Muscle of leg (tissue), 11 donors: ENCODE results near the gene MEMO1. TPM values are rescaled to one million over a fixed set of nuclear protein-coding genes. Genes with fewer than 3 reads are reported as not detected.
"Not testable (repeated sequence)": the region's sequence is repeated elsewhere in the genome, so short reads cannot be mapped to it uniquely, and the experiment has no call there.

Experiments
- DNase-seq: peaks from one replicate; pipeline ENCODE4 v3.0.0; 2013
- H3K27ac ChIP-seq: one replicate; pipeline ENCODE4 v1.5.1; 2013; ENCODE audit warnings: mild to moderate bottlenecking, low read length, control low read depth
- H3K27me3 ChIP-seq: one replicate; pipeline ENCODE4 v1.6.1; 2013; ENCODE audit warnings: low read length; ENCODE audit not compliant: control insufficient read depth, insufficient read depth
- H3K36me3 ChIP-seq: one replicate; pipeline ENCODE4 v1.6.1; 2013; ENCODE audit warnings: low read length; ENCODE audit not compliant: control insufficient read depth, insufficient read depth
- H3K4me1 ChIP-seq: one replicate; pipeline ENCODE4 v1.6.1; 2013; ENCODE audit warnings: low read length; ENCODE audit not compliant: control insufficient read depth, insufficient read depth
- H3K4me3 ChIP-seq: one replicate; pipeline ENCODE4 v1.5.1; 2013; ENCODE audit warnings: low read length, control low read depth
- H3K9me3 ChIP-seq: replicated peaks from 2 replicates; pipeline ENCODE4 v1.6.1; 2013; ENCODE audit warnings: low read depth, low read length; ENCODE audit not compliant: control insufficient read depth
- WGBS: methylation state at CpG from one replicate; pipeline ENCODE4 v1.1.5; 2013; ENCODE audit warnings: missing lambda C conversion rate; ENCODE audit not compliant: insufficient coverage; 5-methylcytosine and 5-hydroxymethylcytosine counted together
- polyA plus RNA-seq, 8 donors: library from polyadenylated mRNA; unstranded; fragments of 120-200 nt; gene quantifications; one replicate each; pipeline versions ENCODE4 v1.2.1 to v1.2.3, GENCODE V29; 2013; ENCODE audit warnings: inconsistent platforms in 1 of 8, low replicate concordance in 1 of 8; ENCODE audit not compliant: insufficient read length in 8 of 8, insufficient read depth in 1 of 8
- total RNA-seq: library from RNA; stranded (reverse); fragments of 120-200 nt; gene quantifications from one replicate; pipeline ENCODE4 v1.2.4, GENCODE V29; 2013

MEMO1 gene
- total and polyA plus RNA-seq, 9 donors: 30.6 to 44.3 (median 37.2) TPM

DNA sequence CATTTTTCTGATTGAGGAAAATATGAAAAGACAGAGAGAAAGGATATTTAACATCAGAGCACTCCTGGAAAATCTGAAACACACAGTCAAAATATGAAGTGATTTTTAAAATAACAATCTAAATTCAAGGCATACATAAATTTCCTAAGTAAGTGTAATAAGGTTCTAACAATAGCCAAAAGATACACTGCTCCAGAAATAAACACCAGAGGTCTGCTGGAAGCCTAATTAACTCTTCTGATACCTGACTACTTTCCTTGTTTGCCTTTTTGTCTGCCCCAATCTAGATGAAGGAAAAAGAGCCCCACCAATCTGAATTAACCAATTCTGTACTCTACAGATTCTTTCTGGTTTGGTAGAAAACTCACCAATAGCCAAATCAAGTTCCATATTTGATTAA lies 87.1 kb downstream of the MEMO1 start:
- Histone ChIP-seq H3K36me3 (peaks cover 3% of the 10 kb centered on the region), H3K4me1 (no peaks in the 10 kb centered on the region), H3K9me3 (no peaks in the 10 kb centered on the region), H3K27ac (no peak overlapping the region), H3K27me3 (no peaks in the 10 kb centered on the region), H3K4me3 (no peak overlapping the region)
- no peak for DNase-seq

DNA sequence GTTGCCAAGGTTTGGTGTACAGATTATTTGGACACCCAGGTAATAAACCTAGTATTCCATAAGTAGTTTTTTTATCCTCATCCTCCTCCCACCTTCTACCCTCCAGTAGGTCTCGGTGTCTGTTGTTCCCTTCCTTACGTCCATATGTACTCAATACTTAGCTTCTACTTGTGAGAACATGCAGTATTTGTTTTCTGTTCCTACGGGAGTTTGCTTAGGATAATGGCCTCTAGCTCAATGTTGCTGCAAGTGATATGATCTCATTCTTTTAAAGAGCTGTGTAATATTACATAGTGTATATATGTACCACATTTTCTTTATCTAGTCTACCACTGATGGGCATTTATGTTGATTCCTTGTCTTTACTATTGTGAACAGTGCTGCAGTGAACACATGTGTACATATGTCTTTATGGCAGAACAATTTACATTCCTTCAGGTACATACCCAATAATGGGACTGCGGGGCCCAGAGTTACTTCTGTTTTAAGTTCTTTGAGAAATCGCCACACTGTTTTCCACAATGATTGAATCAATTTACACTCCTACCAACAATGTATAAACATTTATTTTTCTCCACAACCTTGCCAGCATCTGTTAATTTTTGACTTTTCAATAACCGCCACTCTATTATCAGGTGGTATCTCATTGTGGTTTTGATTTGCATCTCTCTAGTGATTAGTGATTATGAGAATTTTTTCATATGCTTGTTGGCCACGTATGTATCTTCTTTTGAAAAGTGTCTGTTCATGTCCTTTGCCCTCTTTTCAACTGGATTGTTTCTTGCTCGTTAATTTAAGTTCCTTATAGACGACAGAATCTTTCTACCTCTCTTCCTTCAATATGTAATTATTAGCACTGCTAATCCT lies 88.0 kb downstream of the MEMO1 start:
- no peaks in the 10 kb centered on the region for H3K27me3 ChIP-seq
- no peaks in the 10 kb centered on the region for H3K4me1 ChIP-seq
- no peak for DNase-seq
- H3K36me3 ChIP-seq: peaks cover 3% of the 10 kb centered on the region
- H3K27ac ChIP-seq: no peak overlapping the region
- H3K9me3 ChIP-seq: no peaks in the 10 kb centered on the region
- 96% methylated on average over 4 of the region's 9 CpGs for WGBS
- no peak overlapping the region for H3K4me3 ChIP-seq

DNA sequence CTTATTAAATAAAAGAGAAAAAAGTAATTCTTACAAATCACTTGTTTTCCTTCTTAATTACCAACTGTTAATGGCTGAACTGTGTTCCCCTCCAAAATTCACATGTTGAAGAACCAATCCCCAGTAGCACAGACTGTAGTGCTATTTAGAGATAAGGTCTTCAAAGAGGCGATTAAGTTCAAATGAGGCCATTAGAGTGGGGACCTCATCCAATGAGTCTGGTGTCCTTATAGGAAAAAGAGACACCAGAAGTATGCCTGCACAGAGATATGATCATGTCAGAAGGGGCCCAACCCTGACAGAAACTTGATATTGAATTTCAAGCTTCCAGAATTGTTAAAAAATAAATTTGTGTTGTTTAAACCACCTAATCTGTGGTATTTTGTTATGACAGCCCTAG lies 89.8 kb downstream of the MEMO1 start:
- no peak for DNase-seq
- no peaks in the 10 kb centered on the region for H3K9me3 ChIP-seq
- H3K27me3 ChIP-seq: no peaks in the 10 kb centered on the region
- H3K36me3 ChIP-seq: peaks cover under 1% of the 10 kb centered on the region
- no peak overlapping the region for H3K4me3 ChIP-seq
- no CpG with 5 or more reads among the region's 1 CpG for WGBS
- no peaks in the 10 kb centered on the region for H3K4me1 ChIP-seq
- no peak overlapping the region for H3K27ac ChIP-seq

- no peak for DNase-seq
- H3K27me3 ChIP-seq: no peaks in the 10 kb centered on the region
- no peaks in the 10 kb centered on the region for H3K4me1 ChIP-seq
- H3K36me3 ChIP-seq: no peaks in the 10 kb centered on the region
- no peak overlapping the region for H3K27ac ChIP-seq
- H3K9me3 ChIP-seq: no peaks in the 10 kb centered on the region
- H3K4me3 ChIP-seq: no peak overlapping the region
- no CpG with 5 or more reads among the region's 3 CpGs for WGBS
These were observed 91.3 kb downstream of the MEMO1 start for GRCh38 chr2:31919499-31919898.

DNA sequence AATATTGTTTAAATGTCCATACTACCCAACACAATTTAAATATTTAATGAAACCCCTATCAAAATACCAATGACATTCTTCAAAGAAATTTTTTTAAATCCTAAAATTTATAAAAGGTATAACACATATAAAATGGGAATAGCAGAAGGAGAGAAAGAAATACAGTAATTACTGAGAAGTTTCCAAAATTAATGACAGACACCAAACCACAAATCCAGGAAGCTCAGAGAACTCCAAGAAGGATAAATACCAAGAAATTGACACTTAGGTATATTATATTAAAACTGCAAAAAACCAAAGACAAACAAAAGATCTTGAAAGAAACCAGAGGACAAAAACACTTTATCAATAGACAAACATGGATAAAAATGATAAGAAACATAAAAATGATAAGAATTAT lies 101.1 kb downstream of the MEMO1 start:
- H3K4me1 ChIP-seq: no peaks in the 10 kb centered on the region
- no peak for DNase-seq
- no peak overlapping the region for H3K4me3 ChIP-seq
- H3K36me3 ChIP-seq: peaks cover 9% of the 10 kb centered on the region
- no peaks in the 10 kb centered on the region for H3K27me3 ChIP-seq
- H3K9me3 ChIP-seq: peaks cover 2% of the 10 kb centered on the region
- H3K27ac ChIP-seq: no peak overlapping the region

DNA sequence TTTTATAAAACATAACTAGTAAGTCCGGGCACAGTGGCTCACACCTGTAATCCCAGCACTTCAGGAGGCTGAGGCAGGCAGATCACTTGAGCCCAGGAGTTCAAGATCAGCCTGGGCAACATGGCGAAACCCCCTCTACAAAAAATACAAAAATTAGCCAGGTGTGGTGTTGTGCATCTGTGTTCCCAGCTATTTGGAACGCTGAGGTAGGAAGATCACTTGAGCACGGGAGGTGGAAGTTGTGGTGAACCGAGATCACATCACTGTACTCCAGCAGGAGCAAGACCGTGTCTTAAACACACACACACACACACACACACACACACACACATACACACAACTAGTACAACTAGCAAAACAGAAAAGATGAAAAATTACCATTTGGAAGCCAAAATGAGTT lies 103.3 kb downstream of the MEMO1 start:
- H3K4me1 ChIP-seq, H3K27me3 ChIP-seq, H3K27ac ChIP-seq, H3K4me3 ChIP-seq, H3K9me3 ChIP-seq, DNase-seq: not testable (repeated sequence)
- peaks cover 13% of the 10 kb centered on the region for H3K36me3 ChIP-seq
- WGBS: no CpG with 5 or more reads among the region's 6 CpGs

- Histone ChIP-seq H3K4me3 (no peak overlapping the region), H3K27me3 (no peaks in the 10 kb centered on the region), H3K9me3 (peaks cover 6% of the 10 kb centered on the region), H3K27ac (no peak overlapping the region), H3K36me3 (peaks cover 12% of the 10 kb centered on the region), H3K4me1 (no peaks in the 10 kb centered on the region)
- DNase-seq: no peak
- WGBS: no CpG with 5 or more reads among the region's 4 CpGs
These were observed 107.6 kb downstream of the MEMO1 start for GRCh38 chr2:31903109-31903780.

- H3K36me3 ChIP-seq: peaks cover 12% of the 10 kb centered on the region
- DNase-seq: no peak
- 60% methylated on average over 1 of the region's 2 CpGs for WGBS
- no peaks in the 10 kb centered on the region for H3K4me1 ChIP-seq
- no peaks in the 10 kb centered on the region for H3K27me3 ChIP-seq
- H3K4me3 ChIP-seq: no peak overlapping the region
- peaks cover 11% of the 10 kb centered on the region for H3K9me3 ChIP-seq
- H3K27ac ChIP-seq: no peak overlapping the region
These were observed 108.9 kb downstream of the MEMO1 start for GRCh38 chr2:31901900-31902299.

- peaks cover 12% of the 10 kb centered on the region for H3K36me3 ChIP-seq
- H3K9me3 ChIP-seq: peaks cover 11% of the 10 kb centered on the region
- WGBS: 100% methylated on average over 1 of the region's 2 CpGs
- DNase-seq, H3K4me3 ChIP-seq, H3K27ac ChIP-seq, H3K4me1 ChIP-seq, H3K27me3 ChIP-seq: not testable (repeated sequence)
These were observed 110.7 kb downstream of the MEMO1 start for GRCh38 chr2:31900156-31900555.

GRCh38 chr2:31898346-31898745 lies 112.5 kb downstream of the MEMO1 start:
- not testable (repeated sequence) for H3K27me3 ChIP-seq, H3K4me1 ChIP-seq, DNase-seq, H3K4me3 ChIP-seq, H3K27ac ChIP-seq
- Histone ChIP-seq H3K36me3 (peaks cover 11% of the 10 kb centered on the region), H3K9me3 (peaks cover 11% of the 10 kb centered on the region)
- WGBS: 100% methylated on average over 1 of the region's 3 CpGs
